ENCODE measurements around the gene TMPRSS7.

Gene TMPRSS7

DNA sequence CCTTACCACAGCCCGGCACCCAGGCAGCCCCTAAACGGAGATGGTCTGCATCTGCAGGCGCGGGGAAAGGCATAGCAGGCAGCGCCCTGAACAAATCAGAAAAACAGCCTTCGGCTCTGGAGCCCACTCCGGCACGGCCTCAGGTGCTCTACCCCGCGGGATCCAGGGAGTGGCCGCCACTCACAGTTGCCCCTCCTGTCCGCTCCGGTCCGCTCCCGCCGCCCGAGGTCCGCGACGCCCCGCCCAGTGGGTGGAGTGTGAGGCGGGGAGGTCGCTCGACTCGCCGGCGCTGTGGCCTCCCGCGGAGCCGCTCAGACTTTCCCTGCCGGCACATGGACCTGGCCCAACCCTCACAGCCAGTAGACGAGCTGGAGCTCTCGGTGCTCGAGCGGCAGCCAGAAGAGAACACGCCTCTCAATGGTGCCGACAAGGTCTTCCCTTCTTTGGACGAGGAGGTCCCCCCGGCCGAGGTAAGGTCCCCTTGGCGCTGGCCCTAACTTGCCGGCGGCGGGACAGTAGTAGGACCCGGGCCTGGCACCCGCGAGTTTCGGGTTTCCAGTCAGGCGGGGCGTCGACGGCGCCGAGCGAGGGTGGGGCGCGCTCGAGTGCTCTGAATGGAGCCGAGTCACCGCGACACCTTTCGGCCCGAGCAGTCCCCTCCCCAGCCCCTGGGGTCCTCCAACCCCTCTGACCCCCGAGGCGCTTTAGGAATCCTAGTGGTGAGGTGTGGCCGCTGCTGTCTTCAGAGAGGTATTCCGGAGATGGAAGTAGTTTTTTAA lies 51.7 kb downstream of the TMPRSS7 start, which contains the start of gene C3orf52:
Gene C3orf52, plus strand, starts transcription at position 314 of the 779 bp plus-strand sequence. Its CDS starts 19 bp downstream, at position 333.
- peak; percentile 93 for DNase-seq (ENCODE audit: low spot score)
- TF ChIP-seq, protein P1, sequence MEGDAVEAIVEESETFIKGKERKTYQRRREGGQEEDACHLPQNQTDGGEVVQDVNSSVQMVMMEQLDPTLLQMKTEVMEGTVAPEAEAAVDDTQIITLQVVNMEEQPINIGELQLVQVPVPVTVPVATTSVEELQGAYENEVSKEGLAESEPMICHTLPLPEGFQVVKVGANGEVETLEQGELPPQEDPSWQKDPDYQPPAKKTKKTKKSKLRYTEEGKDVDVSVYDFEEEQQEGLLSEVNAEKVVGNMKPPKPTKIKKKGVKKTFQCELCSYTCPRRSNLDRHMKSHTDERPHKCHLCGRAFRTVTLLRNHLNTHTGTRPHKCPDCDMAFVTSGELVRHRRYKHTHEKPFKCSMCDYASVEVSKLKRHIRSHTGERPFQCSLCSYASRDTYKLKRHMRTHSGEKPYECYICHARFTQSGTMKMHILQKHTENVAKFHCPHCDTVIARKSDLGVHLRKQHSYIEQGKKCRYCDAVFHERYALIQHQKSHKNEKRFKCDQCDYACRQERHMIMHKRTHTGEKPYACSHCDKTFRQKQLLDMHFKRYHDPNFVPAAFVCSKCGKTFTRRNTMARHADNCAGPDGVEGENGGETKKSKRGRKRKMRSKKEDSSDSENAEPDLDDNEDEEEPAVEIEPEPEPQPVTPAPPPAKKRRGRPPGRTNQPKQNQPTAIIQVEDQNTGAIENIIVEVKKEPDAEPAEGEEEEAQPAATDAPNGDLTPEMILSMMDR (IDR thresholded peaks at IDR 0.05; ENCODE audit: borderline replicate concordance, control extremely low read depth, extremely low read depth, insufficient read depth, missing control alignments), result no peak
- in situ Hi-C loops (cut with MboI; ENCODE audit: low sequenced_read_pairs, unreplicated experiment), result no loop called here

DNA sequence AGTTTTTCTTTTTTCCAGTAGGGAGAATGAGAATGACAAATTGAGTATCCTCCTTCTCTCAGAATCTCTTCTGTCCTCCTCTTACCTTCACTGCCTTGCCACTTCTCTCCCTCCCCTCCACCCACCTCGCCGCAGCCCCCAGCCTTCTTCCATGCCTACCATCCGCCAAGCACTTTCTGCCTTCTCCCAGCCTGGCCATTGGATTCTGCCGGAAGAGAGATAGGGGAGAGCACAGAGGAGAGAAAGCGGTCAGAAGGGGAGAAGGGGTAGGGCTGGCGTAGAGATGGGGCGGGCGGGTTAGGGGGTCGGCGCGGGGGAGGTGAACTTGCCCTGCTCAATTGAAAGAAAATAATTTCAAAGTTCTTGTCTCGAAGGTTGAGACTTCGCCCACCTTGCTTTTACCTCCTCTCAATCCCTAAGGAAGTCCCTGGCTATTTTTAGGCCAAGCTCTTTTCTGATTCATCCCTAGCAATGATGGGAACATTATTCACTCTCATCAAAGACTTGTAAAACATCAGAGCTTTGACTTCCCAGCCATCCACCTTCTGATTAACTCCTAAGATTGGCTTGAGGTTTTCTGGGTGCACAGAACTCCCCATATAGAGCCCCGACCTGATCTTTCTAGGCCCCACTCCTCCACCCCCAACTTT lies 52.5 kb downstream of the TMPRSS7 start:
- TF ChIP-seq, protein P1 (IDR thresholded peaks at IDR 0.05; ENCODE audit: borderline replicate concordance, control extremely low read depth, extremely low read depth, insufficient read depth, missing control alignments), result no peak
- DNase-seq (ENCODE audit: low spot score), result no peak
- in situ Hi-C loops (cut with MboI; ENCODE audit: low sequenced_read_pairs, unreplicated experiment), result no loop called here

DNA sequence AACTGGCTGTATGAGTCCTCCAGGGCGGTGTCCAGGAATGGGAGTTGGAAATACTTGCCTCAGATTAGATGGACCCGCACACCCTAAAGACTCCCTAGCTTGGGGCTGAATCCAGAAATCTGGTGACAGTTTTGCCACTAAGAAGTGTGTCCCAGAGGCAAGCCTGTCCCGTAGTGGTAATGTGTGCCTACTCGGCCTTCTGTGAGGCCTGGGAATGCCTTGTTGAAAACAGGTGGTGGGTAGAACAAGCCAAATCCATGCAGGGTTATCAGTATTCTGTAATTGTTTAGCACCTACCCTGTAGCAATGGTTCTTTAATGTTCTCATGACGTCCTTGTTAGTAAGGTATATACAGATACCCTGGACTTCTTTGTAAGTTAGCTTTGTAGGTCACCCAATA lies 53.2 kb downstream of the TMPRSS7 start:
- TF ChIP-seq, protein P1 (IDR thresholded peaks at IDR 0.05; ENCODE audit: borderline replicate concordance, control extremely low read depth, extremely low read depth, insufficient read depth, missing control alignments), result no peak
- DNase-seq (ENCODE audit: low spot score), result no peak
- in situ Hi-C loops (cut with MboI; ENCODE audit: low sequenced_read_pairs, unreplicated experiment), result no loop called here

DNA sequence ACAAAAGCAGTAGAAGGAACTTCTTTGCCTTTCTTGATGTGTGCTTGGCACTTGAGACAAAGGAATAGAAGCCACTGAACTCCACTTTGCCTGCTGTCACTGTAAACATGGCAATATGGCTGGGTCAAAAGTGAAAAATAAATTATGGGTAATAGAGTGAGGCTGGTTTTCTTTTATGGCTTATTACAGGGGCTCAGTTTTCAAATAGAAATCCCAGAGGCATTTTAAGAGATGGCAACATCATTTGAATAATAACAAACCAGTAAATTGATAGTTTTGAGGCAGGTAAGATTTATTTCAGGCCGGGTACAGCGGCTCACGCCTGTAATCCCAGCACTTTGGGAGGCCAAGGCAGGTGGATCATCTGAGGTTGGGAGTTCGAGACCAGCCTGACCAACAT lies 54.4 kb downstream of the TMPRSS7 start:
- in situ Hi-C loops (cut with MboI; ENCODE audit: low sequenced_read_pairs, unreplicated experiment), result no loop called here
- DNase-seq (ENCODE audit: low spot score), result no peak
- TF ChIP-seq, protein P1 (IDR thresholded peaks at IDR 0.05; ENCODE audit: borderline replicate concordance, control extremely low read depth, extremely low read depth, insufficient read depth, missing control alignments), result no peak

DNA sequence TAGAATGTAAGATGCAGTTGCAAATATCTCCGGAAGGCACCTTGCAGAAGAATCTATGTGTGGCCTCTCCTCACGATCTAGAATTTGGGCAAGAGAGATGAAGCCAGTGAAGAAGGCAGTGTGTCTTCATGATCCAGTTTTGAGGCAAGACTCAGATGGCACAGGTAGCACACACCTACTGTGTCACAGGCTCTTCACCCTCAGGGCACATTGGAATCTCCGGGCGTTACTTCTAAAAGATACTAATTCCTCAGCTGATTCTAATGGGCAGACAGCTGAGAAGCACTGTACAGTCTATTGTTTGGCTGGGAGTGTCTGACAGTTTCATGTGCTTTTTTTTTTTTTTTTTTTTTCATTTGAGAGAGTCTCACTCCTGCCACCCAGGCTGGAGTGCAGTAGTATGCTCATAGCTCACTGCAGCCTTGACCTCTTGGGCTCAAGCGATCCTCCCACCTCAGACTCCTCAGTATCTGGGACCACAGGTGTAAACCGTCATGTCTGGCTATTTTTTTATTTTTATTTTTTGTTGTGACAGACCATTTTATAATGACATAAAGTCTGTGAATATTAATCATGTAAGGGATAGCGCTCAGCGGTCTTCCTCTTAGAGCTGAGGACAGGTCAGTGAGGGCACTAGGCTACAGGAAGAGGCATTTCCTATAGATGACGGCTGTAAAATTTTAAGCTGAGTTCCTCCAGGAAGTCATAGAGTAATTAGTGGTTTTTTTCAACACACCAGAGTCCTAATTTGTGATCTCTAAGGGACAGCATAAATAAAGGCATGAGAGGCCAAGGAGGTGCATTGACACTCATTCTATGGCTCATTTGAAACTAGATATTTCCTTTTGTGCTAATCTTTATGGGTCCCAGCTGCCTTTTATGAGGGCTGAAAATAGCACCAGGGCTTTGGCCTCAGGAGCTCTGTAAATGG lies 55.7 kb downstream of the TMPRSS7 start:
- TF ChIP-seq, protein P1 (IDR thresholded peaks at IDR 0.05; ENCODE audit: borderline replicate concordance, control extremely low read depth, extremely low read depth, insufficient read depth, missing control alignments), result no peak
- in situ Hi-C loops (cut with MboI; ENCODE audit: low sequenced_read_pairs, unreplicated experiment), result no loop called here
- peak; percentile 21 for DNase-seq (ENCODE audit: low spot score)

All from GM13976 (cell line).